ENCODE data around the gene CDCP2.

CDCP2 gene

GRCh38 chr1:54091666-54092065 lies 61.1 kb downstream of the CDCP2 start:
- no peak for TF ChIP-seq CTCF (IDR thresholded peaks at IDR 0.05; ENCODE audit: low read depth, low read length, missing control alignments)
- in situ Hi-C loops (cut with HindIII; ENCODE audit: low sequenced_read_pairs): no loop called here
- no peak for DNase-seq (ENCODE audit: low read depth)

GRCh38 chr1:54088385-54088784 lies 64.4 kb downstream of the CDCP2 start:
- DNase-seq (ENCODE audit: low read depth): no peak
- TF ChIP-seq CTCF (IDR thresholded peaks at IDR 0.05; ENCODE audit: low read depth, low read length, missing control alignments): no peak
- in situ Hi-C loops (cut with HindIII; ENCODE audit: low sequenced_read_pairs): no loop called here
- H3K4me3 ChIP-seq (ENCODE audit: low read depth, low read length): no peak overlapping the region

More at GRCh38 chr1:54091666-54092065, 61.1 kb downstream of the CDCP2 start:
- H3K4me3 ChIP-seq (ENCODE audit: low read depth, low read length): no peak overlapping the region

- no peak for TF ChIP-seq CTCF (IDR thresholded peaks at IDR 0.05; ENCODE audit: low read depth, low read length, missing control alignments)
- in situ Hi-C loops (cut with HindIII; ENCODE audit: low sequenced_read_pairs): no loop called here
- no peak for DNase-seq (ENCODE audit: low read depth)
- no peak overlapping the region for H3K4me3 ChIP-seq (ENCODE audit: low read depth, low read length)
Measured at GRCh38 chr1:54086754-54087153, 66.0 kb downstream of the CDCP2 start.

GRCh38 chr1:54084794-54085193 lies 68.0 kb downstream of the CDCP2 start:
- no peak for TF ChIP-seq CTCF (IDR thresholded peaks at IDR 0.05; ENCODE audit: low read depth, low read length, missing control alignments)
- in situ Hi-C loops (cut with HindIII; ENCODE audit: low sequenced_read_pairs): no loop called here
- DNase-seq (ENCODE audit: low read depth): no peak
- H3K4me3 ChIP-seq (ENCODE audit: low read depth, low read length): no peak overlapping the region

Measured in astrocyte of the cerebellum (primary cell).